DMS153 (cell line): ENCODE data around the gene ADGRG7.
A peak's percentile ranks its signal among the peaks of the same experiment; 100 is the strongest.

Source experiments
- DNase-seq: peaks from one replicate; lab custom pipeline; 2025; lab: John Stamatoyannopoulos, UW

The ADGRG7 gene

GRCh38 chr3:100600181-100601042 is 9.0 kb upstream of the ADGRG7 start:
- DNase-seq: peak; percentile 5

GRCh38 chr3:100602506-100603444 is 6.6 kb upstream of the ADGRG7 start:
- peak; percentile 2 for DNase-seq

- peak; percentile 7 for DNase-seq
Measured at GRCh38 chr3:100603469-100603868, 5.9 kb upstream of the ADGRG7 start.

- DNase-seq: no peak
Measured at GRCh38 chr3:100605358-100605757, 4.0 kb upstream of the ADGRG7 start.

GRCh38 chr3:100606894-100607512 is 2.4 kb upstream of the ADGRG7 start:
- DNase-seq: no peak

GRCh38 chr3:100609963-100610362 is 562 bp downstream of the ADGRG7 start:
- no peak for DNase-seq

GRCh38 chr3:100611221-100611620 is 1.8 kb downstream of the ADGRG7 start:
- no peak for DNase-seq

GRCh38 chr3:100613721-100614390 is 4.5 kb downstream of the ADGRG7 start:
- DNase-seq: no peak

GRCh38 chr3:100614941-100615340 is 5.5 kb downstream of the ADGRG7 start:
- DNase-seq: no peak

- no peak for DNase-seq
Measured at GRCh38 chr3:100615684-100616083, 6.3 kb downstream of the ADGRG7 start.

- DNase-seq: no peak
Measured at GRCh38 chr3:100621251-100621650, 11.8 kb downstream of the ADGRG7 start.

- no peak for DNase-seq
Measured at GRCh38 chr3:100627491-100627890, 18.1 kb downstream of the ADGRG7 start.

- no peak for DNase-seq
Measured at GRCh38 chr3:100629421-100630127, 20.2 kb downstream of the ADGRG7 start.

GRCh38 chr3:100630664-100631063 is 21.3 kb downstream of the ADGRG7 start:
- DNase-seq: no peak

GRCh38 chr3:100631236-100631635 is 21.8 kb downstream of the ADGRG7 start:
- no peak for DNase-seq

GRCh38 chr3:100634493-100635272 is 25.3 kb downstream of the ADGRG7 start:
- DNase-seq: no peak

- DNase-seq: no peak
Measured at GRCh38 chr3:100635273-100635701, 25.9 kb downstream of the ADGRG7 start.

GRCh38 chr3:100637197-100637631 is 27.8 kb downstream of the ADGRG7 start:
- DNase-seq: no peak

GRCh38 chr3:100640633-100641032 is 31.2 kb downstream of the ADGRG7 start:
- no peak for DNase-seq

GRCh38 chr3:100641471-100642032 is 32.2 kb downstream of the ADGRG7 start:
- no peak for DNase-seq
